NB4 (cell line): Measurements from ENCODE around the gene TRIO.

Experiments used
- DNase-seq: peaks from one replicate; pipeline ENCODE4 v3.0.0; 2010; ENCODE audit warnings: low read depth
- H3K4me3 ChIP-seq: one replicate; pipeline ENCODE4 v1.5.1; 2011; ENCODE audit warnings: mild to moderate bottlenecking, low read depth, low read length, moderate library complexity
- CTCF ChIP-seq: IDR thresholded peaks from one replicate; pipeline ENCODE4 v1.5.1; 2012; ENCODE audit warnings: low read depth, low read length
- MAX ChIP-seq: IDR thresholded peaks from 2 replicates; pipeline ENCODE4 v1.6.1; 2011; ENCODE audit warnings: low read depth, low read length
- MYC ChIP-seq: IDR thresholded peaks from 2 replicates; pipeline ENCODE4 v1.6.1; 2011; ENCODE audit warnings: low read depth, low read length
- POLR2A ChIP-seq: IDR thresholded peaks from 2 replicates; pipeline ENCODE4 v1.6.1; 2011; ENCODE audit warnings: mild to moderate bottlenecking; ENCODE audit not compliant: insufficient read length; ENCODE audit errors: extremely low read depth

The TRIO gene

GRCh38 chr5:14125262-14125661 lies 17.9 kb upstream of the TRIO start:
- TF ChIP-seq MAX (no peak), CTCF (no peak), POLR2A (no peak), MYC (no peak)
- H3K4me3 ChIP-seq, result no peak overlapping the region
- no peak for DNase-seq

- no peak for TF ChIP-seq MAX
- no peak for TF ChIP-seq CTCF
- TF ChIP-seq POLR2A, result no peak
- TF ChIP-seq MYC, result no peak
- no peak overlapping the region for H3K4me3 ChIP-seq
- no peak for DNase-seq
These were observed 15.6 kb upstream of the TRIO start for GRCh38 chr5:14127587-14127986.

- no peak for DNase-seq
- no peak for TF ChIP-seq MAX
- TF ChIP-seq POLR2A, result no peak
- TF ChIP-seq CTCF, result no peak
- TF ChIP-seq MYC, result no peak
These were observed 15.1 kb upstream of the TRIO start for GRCh38 chr5:14128079-14128478.

GRCh38 chr5:14129123-14129522 lies 14.0 kb upstream of the TRIO start:
- H3K4me3 ChIP-seq, result no peak overlapping the region
- TF ChIP-seq MAX, result peak; percentile 59
- no peak for TF ChIP-seq CTCF
- DNase-seq, result no peak

More at GRCh38 chr5:14128079-14128478, 15.1 kb upstream of the TRIO start:
- no peak overlapping the region for H3K4me3 ChIP-seq

GRCh38 chr5:14131855-14132503 lies 11.2 kb upstream of the TRIO start:
- TF ChIP-seq MYC, result no peak
- no peak overlapping the region for H3K4me3 ChIP-seq
- DNase-seq, result no peak

- DNase-seq, result no peak
- no peak for TF ChIP-seq MYC
- TF ChIP-seq CTCF, result no peak
- no peak for TF ChIP-seq MAX
- no peak for TF ChIP-seq POLR2A
These were observed 9.7 kb upstream of the TRIO start for GRCh38 chr5:14133394-14133793.

More at GRCh38 chr5:14133394-14133793, 9.7 kb upstream of the TRIO start:
- H3K4me3 ChIP-seq, result no peak overlapping the region
